HEK293 (cell line): Measurements from ENCODE around the gene GIPC2.

Source experiments
- CTCF ChIA-PET: fragments of 350-600 bp; formaldehyde crosslinking; extraction: SDS; loops from one replicate; lab custom pipeline; 2021; ENCODE audit warnings: antibody characterized with exemption; lab: Yijun Ruan, JAX
- POLR2A ChIA-PET: fragments of 300-600 bp; formaldehyde crosslinking; extraction: SDS; loops from one replicate; lab custom pipeline; 2020; ENCODE audit warnings: antibody characterized with exemption, inconsistent platforms; lab: Yijun Ruan, JAX
- H3K27ac ChIP-seq: fragments of 200-500 bp; sonication (Bioruptor generic); 2 replicates; pipeline ENCODE4 v1.5.1; 2014; ENCODE audit warnings: low read depth, low read length, control low read depth, inconsistent platforms; ENCODE audit errors: extremely low read depth
- H3K36me3 ChIP-seq, 2 experiments: fragments of 200-500 bp in 1 of 2; sonication (Bioruptor generic) in 1 of 2; 1 replicate in 1 of 2; 2 replicates in 1 of 2; pipeline ENCODE4 v1.5.1; 2014 to 2017; ENCODE audit warnings: inconsistent platforms in 2 of 2, low read length in 2 of 2; ENCODE audit not compliant: control insufficient read depth in 2 of 2, insufficient read depth in 1 of 2
- H3K4me1 ChIP-seq: fragments of 200-500 bp; sonication (Bioruptor generic); 2 replicates; pipeline ENCODE4 v1.5.1; 2014; ENCODE audit warnings: mild to moderate bottlenecking, low read length, inconsistent platforms; ENCODE audit not compliant: control insufficient read depth, insufficient read depth
- H3K4me3 ChIP-seq: 2 replicates; pipeline ENCODE4 v1.5.1; 2011; ENCODE audit warnings: low read depth, mild to moderate bottlenecking, control low read depth, low read length, moderate library complexity
- H3K9me3 ChIP-seq: fragments of 200-500 bp; sonication (Bioruptor generic); 2 replicates; pipeline ENCODE4 v1.5.1; 2014; ENCODE audit warnings: low read depth, low read length, inconsistent platforms; ENCODE audit not compliant: control insufficient read depth, insufficient read depth
- GFI1B ChIP-seq: fragments of 450-650 bp; formaldehyde crosslinking; IDR thresholded peaks from 2 replicates; pipeline ENCODE4 v1.5.1; 2016; ENCODE audit warnings: missing biosample characterization, missing genetic modification characterization
- MZF1 ChIP-seq: fragments of 450-650 bp; formaldehyde crosslinking; IDR thresholded peaks from 2 replicates; pipeline ENCODE4 v1.5.1; 2017; ENCODE audit warnings: missing biosample characterization, missing genetic modification characterization, borderline replicate concordance
- ZBTB20 ChIP-seq: fragments of 450-650 bp; formaldehyde crosslinking; IDR thresholded peaks from 2 replicates; pipeline ENCODE4 v1.5.1; 2016; ENCODE audit warnings: missing biosample characterization, missing genetic modification characterization
- ZFP69B ChIP-seq: fragments of 450-650 bp; formaldehyde crosslinking; IDR thresholded peaks from 2 replicates; pipeline ENCODE4 v1.5.1; 2016; ENCODE audit warnings: missing biosample characterization, missing genetic modification characterization
- ZNF10 ChIP-seq: fragments of 450-650 bp; formaldehyde crosslinking; IDR thresholded peaks from 2 replicates; pipeline ENCODE4 v1.5.1; 2017; ENCODE audit warnings: missing biosample characterization, missing genetic modification characterization
- ZNF2 ChIP-seq: fragments of 450-650 bp; formaldehyde crosslinking; IDR thresholded peaks from 2 replicates; pipeline ENCODE4 v1.5.1; 2016; ENCODE audit warnings: missing biosample characterization, missing genetic modification characterization
- ZNF221 ChIP-seq: fragments of 450-650 bp; formaldehyde crosslinking; IDR thresholded peaks from 2 replicates; pipeline ENCODE4 v1.5.1; 2017; ENCODE audit warnings: missing biosample characterization, missing genetic modification characterization, borderline replicate concordance
- ZNF239 ChIP-seq: fragments of 450-650 bp; formaldehyde crosslinking; IDR thresholded peaks from 2 replicates; pipeline ENCODE4 v1.5.1; 2016; ENCODE audit warnings: missing biosample characterization, missing genetic modification characterization
- ZNF311 ChIP-seq: fragments of 450-650 bp; formaldehyde crosslinking; IDR thresholded peaks from 2 replicates; pipeline ENCODE4 v1.5.1; 2017; ENCODE audit warnings: missing biosample characterization, missing genetic modification characterization, borderline replicate concordance
- ZNF404 ChIP-seq: fragments of 450-650 bp; formaldehyde crosslinking; IDR thresholded peaks from 2 replicates; pipeline ENCODE4 v1.5.1; 2017; ENCODE audit warnings: missing biosample characterization, missing genetic modification characterization
- ZNF510 ChIP-seq: fragments of 450-650 bp; formaldehyde crosslinking; IDR thresholded peaks from 2 replicates; pipeline ENCODE4 v1.5.1; 2018; ENCODE audit warnings: mild to moderate bottlenecking, missing genetic modification characterization, missing biosample characterization; ENCODE audit not compliant: insufficient replicate concordance
- ZNF521 ChIP-seq: fragments of 450-650 bp; formaldehyde crosslinking; IDR thresholded peaks from 2 replicates; pipeline ENCODE4 v1.5.1; 2017; ENCODE audit warnings: missing biosample characterization, mild to moderate bottlenecking, missing genetic modification characterization
- ZNF549 ChIP-seq: fragments of 450-650 bp; IDR thresholded peaks from 2 replicates; pipeline ENCODE4 v1.5.1; 2018; ENCODE audit warnings: missing biosample characterization, missing genetic modification characterization, mild to moderate bottlenecking, inconsistent platforms, moderate library complexity
- ZNF560 ChIP-seq: fragments of 450-650 bp; formaldehyde crosslinking; IDR thresholded peaks from 2 replicates; pipeline ENCODE4 v1.5.1; 2017; ENCODE audit warnings: missing biosample characterization, missing genetic modification characterization, borderline replicate concordance
- ZNF561 ChIP-seq: fragments of 450-650 bp; IDR thresholded peaks from 2 replicates; pipeline ENCODE4 v1.5.1; 2018; ENCODE audit warnings: missing biosample characterization, missing genetic modification characterization, borderline replicate concordance
- ZNF585B ChIP-seq: fragments of 450-650 bp; formaldehyde crosslinking; IDR thresholded peaks from 2 replicates; pipeline ENCODE4 v1.5.1; 2016; ENCODE audit warnings: missing biosample characterization, missing genetic modification characterization
- ZNF707 ChIP-seq: fragments of 450-650 bp; formaldehyde crosslinking; IDR thresholded peaks from 2 replicates; pipeline ENCODE4 v1.5.1; 2016; ENCODE audit warnings: missing biosample characterization, missing genetic modification characterization
- ZNF791 ChIP-seq: fragments of 450-650 bp; formaldehyde crosslinking; IDR thresholded peaks from 2 replicates; pipeline ENCODE4 v1.5.1; 2016; ENCODE audit warnings: missing biosample characterization, missing genetic modification characterization
- ZNF792 ChIP-seq: fragments of 450-650 bp; formaldehyde crosslinking; IDR thresholded peaks from 2 replicates; pipeline ENCODE4 v1.5.1; 2016; ENCODE audit warnings: missing biosample characterization, missing genetic modification characterization
- ZSCAN23 ChIP-seq: fragments of 450-650 bp; formaldehyde crosslinking; IDR thresholded peaks from 2 replicates; pipeline ENCODE4 v1.5.1; 2016; ENCODE audit warnings: missing biosample characterization, missing genetic modification characterization
- ZXDB ChIP-seq: fragments of 450-650 bp; formaldehyde crosslinking; IDR thresholded peaks from 2 replicates; pipeline ENCODE4 v1.5.1; 2016; ENCODE audit warnings: missing biosample characterization, missing genetic modification characterization
- TF ChIP-seq, protein P1 (sequence below): fragments of 450-650 bp; formaldehyde crosslinking; IDR thresholded peaks from 2 replicates; pipeline ENCODE4 v1.5.1; 2016; ENCODE audit warnings: missing biosample characterization, missing genetic modification characterization, borderline replicate concordance
- TF ChIP-seq, protein P2 (sequence below): fragments of 450-650 bp; formaldehyde crosslinking; IDR thresholded peaks from 2 replicates; pipeline ENCODE4 v1.5.1; 2017; ENCODE audit warnings: missing biosample characterization, missing genetic modification characterization
- TF ChIP-seq, protein P3 (sequence below): fragments of 450-650 bp; formaldehyde crosslinking; conservative IDR thresholded peaks from 2 replicates; pipeline ENCODE4 v1.5.1; 2016; ENCODE audit warnings: low read depth, missing biosample characterization, missing genetic modification characterization
- TF ChIP-seq, protein P4 (sequence below): fragments of 450-650 bp; formaldehyde crosslinking; IDR thresholded peaks from 2 replicates; pipeline ENCODE4 v1.5.1; 2016; ENCODE audit warnings: missing biosample characterization, missing genetic modification characterization

GIPC2 gene

DNA sequence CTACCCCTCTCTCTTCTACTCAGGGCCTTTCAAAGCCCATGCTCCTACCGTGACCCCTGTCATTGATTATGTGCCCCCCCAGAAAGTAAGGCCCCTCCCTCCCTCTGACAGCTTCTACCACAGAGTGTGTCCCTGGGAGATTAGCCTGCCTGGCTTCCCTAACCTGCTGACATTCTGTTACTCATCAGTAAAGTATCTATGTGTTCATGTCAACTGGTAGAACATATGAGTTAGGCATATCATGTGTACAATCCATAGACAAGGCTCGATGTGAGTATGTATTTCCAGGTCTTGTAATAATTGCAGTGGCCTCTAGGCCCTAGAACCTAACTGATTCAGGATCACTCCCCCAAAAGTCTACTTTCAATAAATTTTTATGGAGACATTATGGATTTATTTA lies 120.0 kb downstream of the GIPC2 start:
- ChIA-PET CTCF (no interaction called here), POLR2A (no interaction called here)
- Histone ChIP-seq H3K9me3 (no peaks in the 10 kb centered on the region), H3K4me3 (no peak overlapping the region), H3K4me1 (no peaks in the 10 kb centered on the region), H3K27ac (no peak overlapping the region), H3K36me3 (no peaks in the 10 kb centered on the region)
- TF ChIP-seq ZNF10 (tag by site-specific recombination), result no peak
- no peak for TF ChIP-seq ZNF2 (tag by site-specific recombination)
- no peak for TF ChIP-seq ZNF521
- no peak for TF ChIP-seq ZNF404 (tag by site-specific recombination)
- no peak for TF ChIP-seq ZNF585B (tag by site-specific recombination)
- no peak for TF ChIP-seq ZXDB (tag by site-specific recombination)
- TF ChIP-seq, protein P1, sequence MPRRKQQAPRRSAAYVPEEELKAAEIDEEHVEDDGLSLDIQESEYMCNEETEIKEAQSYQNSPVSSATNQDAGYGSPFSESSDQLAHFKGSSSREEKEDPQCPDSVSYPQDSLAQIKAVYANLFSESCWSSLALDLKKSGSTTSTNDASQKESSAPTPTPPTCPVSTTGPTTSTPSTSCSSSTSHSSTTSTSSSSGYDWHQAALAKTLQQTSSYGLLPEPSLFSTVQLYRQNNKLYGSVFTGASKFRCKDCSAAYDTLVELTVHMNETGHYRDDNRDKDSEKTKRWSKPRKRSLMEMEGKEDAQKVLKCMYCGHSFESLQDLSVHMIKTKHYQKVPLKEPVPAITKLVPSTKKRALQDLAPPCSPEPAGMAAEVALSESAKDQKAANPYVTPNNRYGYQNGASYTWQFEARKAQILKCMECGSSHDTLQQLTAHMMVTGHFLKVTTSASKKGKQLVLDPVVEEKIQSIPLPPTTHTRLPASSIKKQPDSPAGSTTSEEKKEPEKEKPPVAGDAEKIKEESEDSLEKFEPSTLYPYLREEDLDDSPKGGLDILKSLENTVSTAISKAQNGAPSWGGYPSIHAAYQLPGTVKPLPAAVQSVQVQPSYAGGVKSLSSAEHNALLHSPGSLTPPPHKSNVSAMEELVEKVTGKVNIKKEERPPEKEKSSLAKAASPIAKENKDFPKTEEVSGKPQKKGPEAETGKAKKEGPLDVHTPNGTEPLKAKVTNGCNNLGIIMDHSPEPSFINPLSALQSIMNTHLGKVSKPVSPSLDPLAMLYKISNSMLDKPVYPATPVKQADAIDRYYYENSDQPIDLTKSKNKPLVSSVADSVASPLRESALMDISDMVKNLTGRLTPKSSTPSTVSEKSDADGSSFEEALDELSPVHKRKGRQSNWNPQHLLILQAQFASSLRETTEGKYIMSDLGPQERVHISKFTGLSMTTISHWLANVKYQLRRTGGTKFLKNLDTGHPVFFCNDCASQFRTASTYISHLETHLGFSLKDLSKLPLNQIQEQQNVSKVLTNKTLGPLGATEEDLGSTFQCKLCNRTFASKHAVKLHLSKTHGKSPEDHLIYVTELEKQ, result no peak
- no peak for TF ChIP-seq ZNF311

DNA sequence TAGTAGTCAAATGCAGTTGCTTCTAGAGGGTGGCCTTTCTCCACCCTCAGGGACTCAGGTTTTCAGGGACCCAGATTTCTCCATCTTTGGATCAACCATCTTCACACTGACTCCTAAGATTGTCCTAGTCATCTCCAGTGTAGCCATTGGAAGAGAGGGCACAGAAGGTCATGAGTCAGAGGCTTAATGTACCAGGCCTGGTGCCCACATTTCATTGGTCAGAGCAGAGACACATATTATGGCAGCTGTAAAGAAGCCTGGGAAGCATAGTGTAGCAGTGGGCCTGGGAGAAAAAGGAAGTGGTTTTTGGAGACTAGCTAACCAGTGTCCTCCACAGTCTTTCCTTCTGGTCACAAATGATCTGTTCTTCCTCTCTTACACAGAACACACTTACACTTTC lies 122.5 kb downstream of the GIPC2 start:
- CTCF ChIA-PET, result no interaction called here
- POLR2A ChIA-PET, result no interaction called here
- TF ChIP-seq, protein P2, sequence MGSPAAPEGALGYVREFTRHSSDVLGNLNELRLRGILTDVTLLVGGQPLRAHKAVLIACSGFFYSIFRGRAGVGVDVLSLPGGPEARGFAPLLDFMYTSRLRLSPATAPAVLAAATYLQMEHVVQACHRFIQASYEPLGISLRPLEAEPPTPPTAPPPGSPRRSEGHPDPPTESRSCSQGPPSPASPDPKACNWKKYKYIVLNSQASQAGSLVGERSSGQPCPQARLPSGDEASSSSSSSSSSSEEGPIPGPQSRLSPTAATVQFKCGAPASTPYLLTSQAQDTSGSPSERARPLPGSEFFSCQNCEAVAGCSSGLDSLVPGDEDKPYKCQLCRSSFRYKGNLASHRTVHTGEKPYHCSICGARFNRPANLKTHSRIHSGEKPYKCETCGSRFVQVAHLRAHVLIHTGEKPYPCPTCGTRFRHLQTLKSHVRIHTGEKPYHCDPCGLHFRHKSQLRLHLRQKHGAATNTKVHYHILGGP (tag by site-specific recombination), result no peak
- no peak for TF ChIP-seq ZBTB20 (tag by site-specific recombination)
- TF ChIP-seq, protein P3, sequence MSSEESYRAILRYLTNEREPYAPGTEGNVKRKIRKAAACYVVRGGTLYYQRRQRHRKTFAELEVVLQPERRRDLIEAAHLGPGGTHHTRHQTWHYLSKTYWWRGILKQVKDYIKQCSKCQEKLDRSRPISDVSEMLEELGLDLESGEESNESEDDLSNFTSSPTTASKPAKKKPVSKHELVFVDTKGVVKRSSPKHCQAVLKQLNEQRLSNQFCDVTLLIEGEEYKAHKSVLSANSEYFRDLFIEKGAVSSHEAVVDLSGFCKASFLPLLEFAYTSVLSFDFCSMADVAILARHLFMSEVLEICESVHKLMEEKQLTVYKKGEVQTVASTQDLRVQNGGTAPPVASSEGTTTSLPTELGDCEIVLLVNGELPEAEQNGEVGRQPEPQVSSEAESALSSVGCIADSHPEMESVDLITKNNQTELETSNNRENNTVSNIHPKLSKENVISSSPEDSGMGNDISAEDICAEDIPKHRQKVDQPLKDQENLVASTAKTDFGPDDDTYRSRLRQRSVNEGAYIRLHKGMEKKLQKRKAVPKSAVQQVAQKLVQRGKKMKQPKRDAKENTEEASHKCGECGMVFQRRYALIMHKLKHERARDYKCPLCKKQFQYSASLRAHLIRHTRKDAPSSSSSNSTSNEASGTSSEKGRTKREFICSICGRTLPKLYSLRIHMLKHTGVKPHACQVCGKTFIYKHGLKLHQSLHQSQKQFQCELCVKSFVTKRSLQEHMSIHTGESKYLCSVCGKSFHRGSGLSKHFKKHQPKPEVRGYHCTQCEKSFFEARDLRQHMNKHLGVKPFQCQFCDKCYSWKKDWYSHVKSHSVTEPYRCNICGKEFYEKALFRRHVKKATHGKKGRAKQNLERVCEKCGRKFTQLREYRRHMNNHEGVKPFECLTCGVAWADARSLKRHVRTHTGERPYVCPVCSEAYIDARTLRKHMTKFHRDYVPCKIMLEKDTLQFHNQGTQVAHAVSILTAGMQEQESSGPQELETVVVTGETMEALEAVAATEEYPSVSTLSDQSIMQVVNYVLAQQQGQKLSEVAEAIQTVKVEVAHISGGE, result no peak
- TF ChIP-seq ZNF239 (tag by site-specific recombination), result no peak
- TF ChIP-seq ZSCAN23 (tag by site-specific recombination), result no peak
- TF ChIP-seq ZNF792 (tag by site-specific recombination), result no peak
- TF ChIP-seq ZNF791 (tag by site-specific recombination), result no peak

DNA sequence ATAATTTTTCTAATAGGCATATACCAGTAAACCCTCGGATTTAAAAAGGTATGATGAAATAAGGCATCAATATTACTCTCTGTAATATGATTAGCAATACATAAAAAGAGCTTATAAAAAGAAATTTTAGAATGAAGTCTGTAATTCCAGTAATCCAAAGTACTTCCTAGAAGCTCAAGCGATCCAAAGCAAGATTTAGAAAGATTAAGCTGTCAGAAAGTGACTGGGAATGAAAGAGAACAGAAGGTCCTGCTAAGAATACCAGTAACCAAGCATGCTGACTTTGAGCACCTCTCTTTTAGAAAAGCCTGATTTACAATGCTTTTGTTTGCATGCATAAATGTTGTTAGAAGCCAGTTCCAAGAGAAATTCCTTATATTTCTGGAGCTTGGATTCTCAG lies 125.1 kb downstream of the GIPC2 start:
- CTCF ChIA-PET, result no interaction called here
- no peak overlapping the region for H3K27ac ChIP-seq
- POLR2A ChIA-PET, result no interaction called here
- TF ChIP-seq, protein P4, sequence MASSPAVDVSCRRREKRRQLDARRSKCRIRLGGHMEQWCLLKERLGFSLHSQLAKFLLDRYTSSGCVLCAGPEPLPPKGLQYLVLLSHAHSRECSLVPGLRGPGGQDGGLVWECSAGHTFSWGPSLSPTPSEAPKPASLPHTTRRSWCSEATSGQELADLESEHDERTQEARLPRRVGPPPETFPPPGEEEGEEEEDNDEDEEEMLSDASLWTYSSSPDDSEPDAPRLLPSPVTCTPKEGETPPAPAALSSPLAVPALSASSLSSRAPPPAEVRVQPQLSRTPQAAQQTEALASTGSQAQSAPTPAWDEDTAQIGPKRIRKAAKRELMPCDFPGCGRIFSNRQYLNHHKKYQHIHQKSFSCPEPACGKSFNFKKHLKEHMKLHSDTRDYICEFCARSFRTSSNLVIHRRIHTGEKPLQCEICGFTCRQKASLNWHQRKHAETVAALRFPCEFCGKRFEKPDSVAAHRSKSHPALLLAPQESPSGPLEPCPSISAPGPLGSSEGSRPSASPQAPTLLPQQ (tag by site-specific recombination), result no peak
- TF ChIP-seq ZNF707 (tag by site-specific recombination) (no peak), ZNF549 (no peak), ZFP69B (tag by site-specific recombination) (no peak), ZNF221 (tag by site-specific recombination) (no peak), GFI1B (no peak), MZF1 (tag by site-specific recombination) (no peak), ZNF561 (tag by site-specific recombination) (no peak), ZNF510 (no peak), ZNF560 (tag by site-specific recombination) (no peak)

More for the DNA sequence above, 122.5 kb downstream of the GIPC2 start:
- Histone ChIP-seq H3K36me3 (no peaks in the 10 kb centered on the region), H3K27ac (no peak overlapping the region), H3K4me3 (no peak overlapping the region), H3K9me3 (no peaks in the 10 kb centered on the region), H3K4me1 (no peaks in the 10 kb centered on the region)

More for the DNA sequence above, 125.1 kb downstream of the GIPC2 start:
- H3K4me3 ChIP-seq, result no peak overlapping the region
- no peaks in the 10 kb centered on the region for H3K36me3 ChIP-seq
- no peaks in the 10 kb centered on the region for H3K4me1 ChIP-seq
- no peaks in the 10 kb centered on the region for H3K9me3 ChIP-seq
